Right forelimb (tissue), 1 donor: Measurements from ENCODE around the gene RBMY1D.
"Not testable (repeated sequence)": the region's sequence is repeated elsewhere in the genome, so short reads cannot be mapped to it uniquely, and the experiment has no call there.

Experiments
- DNase-seq: peaks from one replicate; pipeline ENCODE4 v3.0.0-alpha.2; 2018

Gene RBMY1D

GRCh38 chrY:21894426-21894825 is at the start of gene RBMY1D:
Gene RBMY1D, minus strand, starts transcription at chrY:21894526. Its CDS starts 2,013 bp downstream, at chrY:21892513.
- DNase-seq = not testable (repeated sequence)

- not testable (repeated sequence) for DNase-seq
These were observed 23.6 kb upstream of the RBMY1D start, which contains the start of gene RBMY1E for GRCh38 chrY:21917932-21918331. Gene RBMY1E, minus strand, starts transcription at chrY:21918032. Its CDS starts 1,978 bp downstream, at chrY:21916054.

- DNase-seq = not testable (repeated sequence)
These were observed 24.8 kb downstream of the RBMY1D start for GRCh38 chrY:21869407-21870076.

GRCh38 chrY:21845481-21845880 is 48.8 kb downstream of the RBMY1D start:
- no peak for DNase-seq

- no peak for DNase-seq
These were observed 52.2 kb downstream of the RBMY1D start for GRCh38 chrY:21842090-21842489.

GRCh38 chrY:21839489-21839888 is 54.8 kb downstream of the RBMY1D start:
- DNase-seq = no peak

- DNase-seq = no peak
These were observed 58.0 kb downstream of the RBMY1D start for GRCh38 chrY:21836343-21836742.

GRCh38 chrY:21835052-21835451 is 59.3 kb downstream of the RBMY1D start:
- DNase-seq = no peak
